Panc1 (cell line): ENCODE results near the gene APOL2. TPM values are rescaled to one million over a fixed set of nuclear protein-coding genes. Genes with fewer than 3 reads are reported as not detected.

Experiments
- ATAC-seq: fragments of 200-7000 bp; cut with Tn5 transposase; 2 replicates; pipeline ENCODE4 v1.9.1; 2020; ENCODE audit warnings: mild to moderate bottlenecking, moderate library complexity
- BruUV-seq: library from RNA; stranded (reverse); fragments of 400-500 nt; replicated peaks from 2 replicates; lab custom pipeline; 2021; lab: Mats Ljungman, UMichigan
- CTCF ChIA-PET: fragments of 300-600 bp; sonication (Branson Sonifier 250); formaldehyde crosslinking; loops from one replicate; lab custom pipeline; 2022; ENCODE audit warnings: antibody characterized with exemption; lab: Charles Lee
- POLR2A ChIA-PET: fragments of 300-600 bp; sonication (Branson Sonifier 250); formaldehyde crosslinking; loops from one replicate; lab custom pipeline; 2022; ENCODE audit warnings: antibody characterized with exemption; lab: Charles Lee
- DNase-seq: peaks from one replicate; pipeline ENCODE4 v3.0.0-alpha.2; 2010; ENCODE audit warnings: low read depth, low spot score
- H3K27ac ChIP-seq: 2 replicates; pipeline ENCODE4 v1.5.1; 2011; ENCODE audit warnings: mild to moderate bottlenecking, low read length, inconsistent platforms
- H3K27me3 ChIP-seq: fragments of 200-500 bp; sonication (Bioruptor generic); 2 replicates; pipeline ENCODE4 v1.6.0; 2014; ENCODE audit warnings: low read length, inconsistent platforms; ENCODE audit not compliant: control insufficient read depth, insufficient read depth
- H3K36me3 ChIP-seq: fragments of 200-500 bp; sonication (Bioruptor generic); 2 replicates; pipeline ENCODE4 v1.5.1; 2014; ENCODE audit warnings: inconsistent platforms, mild to moderate bottlenecking, low read length, moderate library complexity; ENCODE audit not compliant: control insufficient read depth, insufficient read depth
- H3K4me1 ChIP-seq: 2 replicates; pipeline ENCODE4 v1.5.1; 2011; ENCODE audit warnings: inconsistent platforms, mild to moderate bottlenecking, low read length, moderate library complexity; ENCODE audit not compliant: control insufficient read depth, insufficient read depth
- H3K4me3 ChIP-seq, 2 experiments: 2 replicates each; pipeline ENCODE4 v1.5.1; 2011 to 2012; ENCODE audit warnings: low read depth in 2 of 2, low read length in 2 of 2, mild to moderate bottlenecking in 2 of 2, inconsistent platforms in 1 of 2, moderate library complexity in 1 of 2
- H3K9me3 ChIP-seq: fragments of 200-500 bp; sonication (Bioruptor generic); 2 replicates; pipeline ENCODE4 v1.5.1; 2014; ENCODE audit warnings: low read depth, mild to moderate bottlenecking, inconsistent platforms, low read length, moderate library complexity; ENCODE audit not compliant: control insufficient read depth, insufficient read depth
- CTCF ChIP-seq: fragments of 450-650 bp; IDR thresholded peaks from 2 replicates; pipeline ENCODE4 v1.5.1; 2017; ENCODE audit warnings: mild to moderate bottlenecking
- POLR2AphosphoS5 ChIP-seq: IDR thresholded peaks from 2 replicates; pipeline ENCODE4 v1.6.1; 2012; ENCODE audit warnings: mild to moderate bottlenecking, low read depth, low read length, moderate library complexity
- REST ChIP-seq, 2 experiments: IDR thresholded peaks; 2 replicates each; pipeline ENCODE4 v1.6.1; 2011 to 2012; ENCODE audit warnings: low read depth in 2 of 2, control low read depth in 1 of 2, low read length in 1 of 2, mild to moderate bottlenecking in 1 of 2, moderate library complexity in 1 of 2; ENCODE audit not compliant: insufficient read depth in 1 of 2
- SIN3A ChIP-seq: IDR thresholded peaks from 2 replicates; pipeline ENCODE4 v1.6.1; 2012; ENCODE audit warnings: low read depth, mild to moderate bottlenecking, low read length, moderate library complexity, borderline replicate concordance; ENCODE audit not compliant: insufficient read depth
- TCF7L2 ChIP-seq: IDR thresholded peaks from 2 replicates; pipeline ENCODE4 v1.6.1; 2011; ENCODE audit warnings: mild to moderate bottlenecking, low read depth, low read length, inconsistent platforms
- in situ Hi-C: cut with HindIII; loops from 2 replicates; pipeline ENCODE4 v1.10.0; 2016; ENCODE audit warnings: low sequenced_read_pairs, low pct_unique_long_range_greater_than_20kb
- intact Hi-C: fragments of 100-400 bp; cut with micrococcal nuclease; formaldehyde crosslinking; loops from one replicate; pipeline ENCODE4 v1.10.0; 2022; ENCODE audit not compliant: unreplicated experiment
- total RNA-seq: library from RNA; stranded (reverse); gene quantifications from one replicate; pipeline ENCODE4 v1.2.1, GENCODE V29; 2021; ENCODE audit not compliant: unreplicated experiment

The APOL2 gene
- total RNA-seq, 1 experiment from 2014 or later = 34.4 TPM

- DNase-seq = no peak
- ATAC-seq = no peak
- ChIA-PET CTCF (no interaction called here), POLR2A (no interaction called here)
- Histone ChIP-seq H3K9me3 (no peaks in the 10 kb centered on the region), H3K27ac (no peak overlapping the region), H3K4me3 (no peak overlapping the region), H3K36me3 (peaks cover 14% of the 10 kb centered on the region), H3K4me1 (no peaks in the 10 kb centered on the region; the same call in 1 of the 2 replicates), H3K27me3 (no peaks in the 10 kb centered on the region)
- BruUV-seq = no TSS peak
- in situ Hi-C loops (no loop called here), intact Hi-C loops (no loop called here)
- TF ChIP-seq TCF7L2 (no peak), POLR2AphosphoS5 (0 out of 2 replicates have a peak, but pooled peaks have one; percentile 30)
Measured at GRCh38 chr22:36285017-36285416, 45.7 kb upstream of the APOL2 start.

DNA sequence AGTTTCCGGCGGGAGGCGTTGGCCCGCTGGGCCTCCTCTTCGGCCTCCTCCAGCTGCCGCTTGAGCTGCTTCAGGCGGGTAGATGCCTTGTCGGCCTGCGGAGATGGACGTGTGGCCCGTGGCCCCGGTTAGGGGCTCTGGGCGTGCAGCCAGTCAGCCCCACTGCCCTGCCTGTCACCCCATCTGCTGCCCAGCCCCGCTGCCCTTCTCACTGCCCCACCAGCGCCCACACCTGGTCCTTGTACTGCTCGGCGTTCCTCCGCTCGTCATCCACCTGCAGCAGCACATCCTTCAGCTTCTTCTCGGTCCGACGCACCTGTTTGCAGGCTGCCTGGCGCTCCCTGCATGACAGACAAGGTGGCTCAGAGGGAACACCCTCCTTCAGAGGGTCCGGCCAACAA lies 44.8 kb upstream of the APOL2 start:
- BruUV-seq = no TSS peak
- no peak for TF ChIP-seq CTCF
- no peak for TF ChIP-seq SIN3A
- TF ChIP-seq REST (IDR thresholded peaks at IDR 0.05; ENCODE audit: insufficient read depth in 1 of 2, low read depth in 2 of 2, low read length in 1 of 2) = no peak
- TF ChIP-seq TCF7L2 = no peak
- TF ChIP-seq POLR2AphosphoS5 = no peak
- Histone ChIP-seq H3K36me3 (peaks cover 14% of the 10 kb centered on the region), H3K27me3 (no peaks in the 10 kb centered on the region), H3K4me1 (peaks cover 3% of the 10 kb centered on the region; the same call in 1 of the 2 replicates), H3K27ac (no peak overlapping the region), H3K4me3 (no peak overlapping the region), H3K9me3 (no peaks in the 10 kb centered on the region)
- intact Hi-C loops = no loop called here
- ChIA-PET CTCF (no interaction called here), POLR2A (no interaction called here)
- DNase-seq (no peak), ATAC-seq (no peak)
- in situ Hi-C loops = no loop called here

GRCh38 chr22:36282328-36282831 lies 43.1 kb upstream of the APOL2 start:
- TF ChIP-seq SIN3A (no peak), POLR2AphosphoS5 (no peak), TCF7L2 (no peak), REST (IDR thresholded peaks at IDR 0.05; ENCODE audit: insufficient read depth in 1 of 2, low read depth in 2 of 2, low read length in 1 of 2) (no peak), CTCF (no peak)
- peaks cover 14% of the 10 kb centered on the region for H3K36me3 ChIP-seq
- ChIA-PET CTCF (no interaction called here), POLR2A (no interaction called here)
- no peak overlapping the region for H3K4me3 ChIP-seq
- BruUV-seq = no TSS peak
- no peaks in the 10 kb centered on the region for H3K27me3 ChIP-seq
- ATAC-seq (no peak), DNase-seq (no peak)
- H3K4me1 ChIP-seq = peaks cover 4% of the 10 kb centered on the region; the same call in 1 of the 2 replicates
- no peaks in the 10 kb centered on the region for H3K9me3 ChIP-seq
- H3K27ac ChIP-seq = no peak overlapping the region
- in situ Hi-C loops (no loop called here), intact Hi-C loops (no loop called here)
